CD14-positive monocyte (primary cell): ENCODE data around the gene TFPI2. TPM values are rescaled to one million over a fixed set of nuclear protein-coding genes. Genes with fewer than 3 reads are reported as not detected.

Experiments
- DNase-seq, 3 donors: peaks; one replicate each; pipeline ENCODE4 v3.0.0-alpha.2; 2011 to 2022
- H2AFZ ChIP-seq: 2 replicates; pipeline ENCODE4 v1.6.0; 2012; ENCODE audit warnings: mild to moderate bottlenecking, low read depth, low read length, inconsistent platforms; ENCODE audit not compliant: insufficient read depth, poor library complexity, severe bottlenecking
- H3K27ac ChIP-seq, 2 donors: 1 replicate in 1 of 2; 2 replicates in 1 of 2; pipeline ENCODE4 v1.5.1; 2012 to 2013; ENCODE audit warnings: low read length in 2 of 2, control low read depth in 1 of 2, inconsistent platforms in 1 of 2, low read depth in 1 of 2, mild to moderate bottlenecking in 1 of 2
- H3K27me3 ChIP-seq, 2 donors: one replicate each; pipeline versions ENCODE4 v1.6.0 to v1.6.1; 2011 to 2013; ENCODE audit warnings: low read length in 2 of 2; ENCODE audit not compliant: control insufficient read depth in 2 of 2, insufficient read depth in 2 of 2
- H3K36me3 ChIP-seq, 2 donors: replicated peaks in 1 of 2; 1 replicate in 1 of 2; 2 replicates in 1 of 2; pipeline versions ENCODE4 v1.5.1 to v1.6.1; 2012 to 2013; ENCODE audit warnings: low read length in 2 of 2, control low read depth in 1 of 2, inconsistent platforms in 1 of 2, mild to moderate bottlenecking in 1 of 2; ENCODE audit not compliant: insufficient read depth in 2 of 2, control insufficient read depth in 1 of 2
- H3K4me1 ChIP-seq, 2 donors: 1 replicate in 1 of 2; 2 replicates in 1 of 2; pipeline versions ENCODE4 v1.5.1 to v1.6.1; 2012 to 2013; ENCODE audit warnings: low read length in 2 of 2, control low read depth in 1 of 2, inconsistent platforms in 1 of 2, mild to moderate bottlenecking in 1 of 2, moderate library complexity in 1 of 2; ENCODE audit not compliant: insufficient read depth in 2 of 2, control insufficient read depth in 1 of 2
- H3K4me2 ChIP-seq: replicated peaks from 2 replicates; pipeline ENCODE3; 2012; ENCODE audit warnings: low read length, moderate library complexity, mild to moderate bottlenecking; ENCODE audit not compliant: poor library complexity, severe bottlenecking; ENCODE audit errors: extremely low read depth
- H3K4me3 ChIP-seq, 3 experiments: fragments of 200-600 bp in 1 of 3; sonication (generic) in 1 of 3; replicated peaks in 1 of 3; 1 replicate in 2 of 3; 2 replicates in 1 of 3; pipeline ENCODE4 v1.5.1; 2011 to 2013; ENCODE audit warnings: low read length in 3 of 3, mild to moderate bottlenecking in 3 of 3, control low read depth in 2 of 3, low read depth in 2 of 3, inconsistent platforms in 1 of 3, moderate library complexity in 1 of 3
- H3K79me2 ChIP-seq: 2 replicates; pipeline ENCODE4 v1.6.0; 2012; ENCODE audit warnings: mild to moderate bottlenecking, control low read depth, inconsistent platforms, low read length, moderate library complexity; ENCODE audit not compliant: insufficient read depth
- H3K9ac ChIP-seq: 2 replicates; pipeline ENCODE4 v1.6.0; 2017; ENCODE audit warnings: low read length, mild to moderate bottlenecking; ENCODE audit not compliant: insufficient read depth, poor library complexity, severe bottlenecking
- H3K9me3 ChIP-seq, 2 donors: replicated peaks in 1 of 2; 1 replicate in 1 of 2; 2 replicates in 1 of 2; pipeline versions ENCODE4 v1.5.1 to v1.6.1; 2012 to 2013; ENCODE audit warnings: low read length in 2 of 2, control low read depth in 1 of 2; ENCODE audit not compliant: control insufficient read depth in 1 of 2, insufficient read depth in 1 of 2
- H4K20me1 ChIP-seq: 2 replicates; pipeline ENCODE4 v1.6.0; 2012; ENCODE audit warnings: mild to moderate bottlenecking, low read length, control low read depth, moderate library complexity; ENCODE audit not compliant: insufficient read depth
- H3K27ac Mint-ChIP-seq, 7 donors: one replicate each; pipeline ENCODE4 v1.8.0; 2020; ENCODE audit warnings: mild to moderate bottlenecking in 7 of 7, mixed read lengths in 7 of 7, moderate library complexity in 6 of 7, inconsistent platforms in 2 of 7
- H3K27me3 Mint-ChIP-seq, 3 donors: one replicate each; pipeline ENCODE4 v1.8.0; 2021 to 2022; ENCODE audit warnings: low read depth in 3 of 3, mild to moderate bottlenecking in 3 of 3, mixed read lengths in 3 of 3, moderate library complexity in 3 of 3, inconsistent platforms in 1 of 3
- H3K36me3 Mint-ChIP-seq, 2 donors: one replicate each; pipeline ENCODE4 v1.8.0; 2020; ENCODE audit warnings: mixed read lengths in 2 of 2, inconsistent platforms in 1 of 2, mild to moderate bottlenecking in 1 of 2
- H3K4me1 Mint-ChIP-seq: one replicate; pipeline ENCODE4 v1.8.0; 2020; ENCODE audit warnings: mild to moderate bottlenecking, mixed read lengths
- H3K4me3 Mint-ChIP-seq, 2 donors: one replicate each; pipeline ENCODE4 v1.8.0; 2020; ENCODE audit warnings: mild to moderate bottlenecking in 2 of 2, mixed read lengths in 2 of 2, moderate library complexity in 1 of 2
- H3K9me3 Mint-ChIP-seq, 7 donors: one replicate each; pipeline ENCODE4 v1.8.0; 2020 to 2022; ENCODE audit warnings: mixed read lengths in 7 of 7, mild to moderate bottlenecking in 6 of 7, moderate library complexity in 6 of 7, inconsistent platforms in 2 of 7
- WGBS: methylation state at CpG from one replicate; pipeline ENCODE4 v1.1.5; 2013; ENCODE audit warnings: missing lambda C conversion rate; ENCODE audit not compliant: insufficient coverage; 5-methylcytosine and 5-hydroxymethylcytosine counted together
- intact Hi-C, 2 donors: fragments of 100-400 bp; cut with micrococcal nuclease; formaldehyde crosslinking; loops; one replicate each; pipeline versions ENCODE4 v1.15.0 to v1.15.1; 2023
- polyA plus RNA-seq, 3 donors: library from polyadenylated mRNA; depleted of rRNA in 1 of 3; unstranded in 2 of 3; stranded (reverse) in 1 of 3; fragments of 300-500 nt in 2 of 3; fragments of >200 nt in 1 of 3; fragmentation: Illumina TruSeq in 2 of 3; gene quantifications; 1 replicate in 2 of 3; 2 replicates in 1 of 3; pipeline ENCODE4 v1.2.3, GENCODE V29; 2012 to 2021
- TF ChIP-seq, protein P1 (sequence below): fragments of 200-600 bp; IDR thresholded peaks from one replicate; pipeline ENCODE4 v1.8.0; 2022; ENCODE audit warnings: antibody characterized with exemption, mild to moderate bottlenecking

Gene TFPI2
- polyA plus RNA-seq, 3 donors: not detected

DNA sequence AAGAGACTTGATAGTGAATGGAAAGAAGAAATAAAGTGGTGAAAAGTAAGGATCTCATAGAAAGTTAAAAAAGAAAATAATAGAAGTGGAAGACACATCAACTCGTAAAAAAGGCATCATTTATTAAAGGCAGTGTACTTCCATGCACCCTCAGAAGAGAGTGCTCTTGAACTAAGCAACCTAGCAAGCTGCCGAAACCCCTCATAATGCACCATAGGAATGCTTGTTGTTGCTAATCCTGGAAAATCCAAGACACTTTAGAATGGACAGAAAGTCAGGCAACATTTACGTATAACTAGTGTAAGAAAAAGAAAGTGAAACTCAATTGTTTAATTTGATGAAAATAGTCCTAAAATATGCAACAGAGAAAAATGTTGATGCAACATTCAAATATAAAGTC lies 12.8 kb downstream of the TFPI2 start:
- no peak overlapping the region for H3K27ac ChIP-seq
- TF ChIP-seq, protein P1, sequence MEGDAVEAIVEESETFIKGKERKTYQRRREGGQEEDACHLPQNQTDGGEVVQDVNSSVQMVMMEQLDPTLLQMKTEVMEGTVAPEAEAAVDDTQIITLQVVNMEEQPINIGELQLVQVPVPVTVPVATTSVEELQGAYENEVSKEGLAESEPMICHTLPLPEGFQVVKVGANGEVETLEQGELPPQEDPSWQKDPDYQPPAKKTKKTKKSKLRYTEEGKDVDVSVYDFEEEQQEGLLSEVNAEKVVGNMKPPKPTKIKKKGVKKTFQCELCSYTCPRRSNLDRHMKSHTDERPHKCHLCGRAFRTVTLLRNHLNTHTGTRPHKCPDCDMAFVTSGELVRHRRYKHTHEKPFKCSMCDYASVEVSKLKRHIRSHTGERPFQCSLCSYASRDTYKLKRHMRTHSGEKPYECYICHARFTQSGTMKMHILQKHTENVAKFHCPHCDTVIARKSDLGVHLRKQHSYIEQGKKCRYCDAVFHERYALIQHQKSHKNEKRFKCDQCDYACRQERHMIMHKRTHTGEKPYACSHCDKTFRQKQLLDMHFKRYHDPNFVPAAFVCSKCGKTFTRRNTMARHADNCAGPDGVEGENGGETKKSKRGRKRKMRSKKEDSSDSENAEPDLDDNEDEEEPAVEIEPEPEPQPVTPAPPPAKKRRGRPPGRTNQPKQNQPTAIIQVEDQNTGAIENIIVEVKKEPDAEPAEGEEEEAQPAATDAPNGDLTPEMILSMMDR: no peak

GRCh38 chr7:93873998-93874574 lies 16.5 kb downstream of the TFPI2 start:
- Histone ChIP-seq H2AFZ (no peak overlapping the region), H3K79me2 (no peaks in the 10 kb centered on the region), H3K9me3 (peaks cover 0 to 4% of the 10 kb centered on the region in 2 donors), H3K4me3 (no peak overlapping the region), H3K9ac (no peak overlapping the region), H3K27me3 (no peaks in the 10 kb centered on the region), H3K36me3 (no peaks in the 10 kb centered on the region), H3K4me1 (no peaks in the 10 kb centered on the region), H4K20me1 (no peaks in the 10 kb centered on the region), H3K27ac (no peak overlapping the region), H3K4me2 (no peak overlapping the region)
- Mint-ChIP-seq H3K27me3 (peaks cover 0 to 3% (median 2%) of the 10 kb centered on the region in 3 donors), H3K4me3 (no peak overlapping the region), H3K27ac (no peak overlapping the region), H3K9me3 (peaks cover 0 to 7% (median 3%) of the 10 kb centered on the region in 7 donors), H3K4me1 (no peaks in the 10 kb centered on the region), H3K36me3 (no peaks in the 10 kb centered on the region)
- DNase-seq: no peak
- intact Hi-C loops: no loop called here
- WGBS: 11% methylated on average over 1 of the region's 1 CpG
- TF ChIP-seq, protein P1: no peak

More for the DNA sequence above, 12.8 kb downstream of the TFPI2 start:
- Histone ChIP-seq H3K4me2 (no peak overlapping the region), H3K27me3 (no peaks in the 10 kb centered on the region), H2AFZ (no peak overlapping the region), H3K9ac (no peak overlapping the region), H3K4me3 (no peak overlapping the region), H4K20me1 (no peaks in the 10 kb centered on the region), H3K4me1 (no peaks in the 10 kb centered on the region), H3K9me3 (peaks cover 0 to 4% of the 10 kb centered on the region in 2 donors), H3K79me2 (no peaks in the 10 kb centered on the region), H3K36me3 (no peaks in the 10 kb centered on the region)
- Mint-ChIP-seq H3K36me3 (no peaks in the 10 kb centered on the region), H3K27me3 (peaks cover 0 to 3% (median 2%) of the 10 kb centered on the region in 3 donors), H3K4me1 (no peaks in the 10 kb centered on the region), H3K27ac (no peak overlapping the region), H3K4me3 (no peak overlapping the region), H3K9me3 (peaks cover 0 to 7% (median 3%) of the 10 kb centered on the region in 7 donors)
- intact Hi-C loops: no loop called here
- no peak for DNase-seq
- no CpG with 5 or more reads among the region's 3 CpGs for WGBS
